Activated CD8-positive, alpha-beta memory T cell treated with anti-CD3 and anti-CD28 coated beads, Interleukin-2, amount 50 U/mL, for 1 hour (primary cell): ENCODE data around the gene ZNF655.

Experiments used
- DNase-seq: peaks from one replicate; pipeline ENCODE4 v3.0.0-alpha.2; 2020; ENCODE audit errors: extremely low read depth

The ZNF655 gene

GRCh38 chr7:99606531-99606930 is 48.1 kb downstream of the ZNF655 start:
- no peak for DNase-seq

GRCh38 chr7:99607548-99607947 is 49.1 kb downstream of the ZNF655 start:
- DNase-seq = no peak

DNA sequence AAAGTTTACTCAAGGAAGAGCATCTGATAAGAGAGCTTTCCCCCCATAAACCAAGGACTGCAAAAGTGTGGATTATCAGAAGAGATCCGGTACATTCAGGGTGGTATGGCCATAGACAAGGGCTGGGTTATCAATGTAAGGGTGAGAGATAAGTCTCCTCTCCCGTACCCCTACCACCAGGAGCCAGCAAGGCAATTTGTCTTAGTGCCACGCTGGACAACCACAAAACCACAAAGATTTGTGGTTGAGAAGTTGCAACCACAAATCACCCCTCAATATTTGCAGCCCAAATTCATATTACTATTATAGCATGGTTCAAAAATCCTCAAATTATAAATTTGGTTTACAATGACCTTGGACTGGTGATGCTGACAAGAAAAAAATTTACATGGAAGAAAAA is 56.1 kb downstream of the ZNF655 start:
- DNase-seq = no peak

DNA sequence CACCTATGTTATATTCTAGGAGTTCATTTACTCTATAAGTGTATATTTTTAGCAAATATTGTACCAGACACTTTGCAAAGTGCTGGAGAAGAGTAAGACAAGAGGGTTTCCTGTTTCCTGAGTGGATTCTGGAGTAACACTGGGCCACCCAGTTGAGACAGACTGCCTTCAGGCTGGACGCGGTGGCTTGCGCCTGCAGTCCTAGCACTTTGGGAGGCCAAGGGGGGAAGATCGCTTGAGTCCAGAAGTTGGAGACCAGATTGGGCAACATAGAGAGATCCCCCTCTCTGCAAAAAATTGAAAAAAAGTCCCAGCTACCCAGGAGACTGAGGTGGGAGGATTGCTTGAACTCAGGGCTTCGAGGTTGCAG is 57.5 kb downstream of the ZNF655 start:
- DNase-seq = no peak

DNA sequence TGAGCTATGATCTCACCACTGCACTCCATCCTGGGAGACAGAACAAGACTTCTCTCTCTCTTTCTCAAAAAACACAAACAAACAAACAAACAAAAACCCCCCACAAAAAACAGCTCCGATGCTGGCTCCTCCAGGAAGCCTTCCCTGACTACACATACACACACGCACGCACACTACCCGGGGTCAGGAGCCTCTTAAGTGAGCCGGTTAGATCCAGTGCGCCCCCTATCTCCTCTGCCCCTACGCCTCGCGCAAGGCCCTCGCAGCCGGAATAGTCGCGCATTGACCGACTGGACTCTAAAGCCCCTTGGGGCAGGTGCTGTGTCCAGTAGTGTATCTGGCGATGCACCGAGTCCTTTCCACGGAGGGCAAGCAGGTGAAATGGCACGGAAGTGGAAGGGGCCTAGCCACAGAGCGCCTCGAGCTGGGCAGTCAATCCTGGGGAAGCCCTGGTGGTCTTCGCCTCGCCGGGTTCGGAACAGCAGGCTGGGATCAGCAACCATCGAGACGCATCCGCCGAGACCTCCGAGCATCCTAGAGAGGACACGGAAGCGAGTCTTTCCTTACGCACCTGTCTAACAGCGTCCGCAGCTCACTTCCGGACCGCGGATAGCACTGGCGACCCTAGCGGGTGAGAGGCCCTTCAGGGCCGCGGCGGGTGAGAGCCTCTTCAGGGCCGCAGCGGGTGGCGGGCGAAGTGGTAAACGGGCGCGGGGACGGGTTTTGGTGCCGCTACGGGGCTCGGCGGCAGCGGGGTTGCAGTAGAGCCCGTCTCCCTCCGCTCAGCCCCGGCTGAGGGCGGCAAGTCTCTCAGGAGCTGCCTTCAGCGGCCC is 58.1 kb downstream of the ZNF655 start, which contains the start of gene ZSCAN25:
ZSCAN25 (plus strand) TSS at position 588 of the 833 bp plus-strand sequence. CDS start 2,661 bp downstream, outside the sequence.
- peak; percentile 59 for DNase-seq

DNA sequence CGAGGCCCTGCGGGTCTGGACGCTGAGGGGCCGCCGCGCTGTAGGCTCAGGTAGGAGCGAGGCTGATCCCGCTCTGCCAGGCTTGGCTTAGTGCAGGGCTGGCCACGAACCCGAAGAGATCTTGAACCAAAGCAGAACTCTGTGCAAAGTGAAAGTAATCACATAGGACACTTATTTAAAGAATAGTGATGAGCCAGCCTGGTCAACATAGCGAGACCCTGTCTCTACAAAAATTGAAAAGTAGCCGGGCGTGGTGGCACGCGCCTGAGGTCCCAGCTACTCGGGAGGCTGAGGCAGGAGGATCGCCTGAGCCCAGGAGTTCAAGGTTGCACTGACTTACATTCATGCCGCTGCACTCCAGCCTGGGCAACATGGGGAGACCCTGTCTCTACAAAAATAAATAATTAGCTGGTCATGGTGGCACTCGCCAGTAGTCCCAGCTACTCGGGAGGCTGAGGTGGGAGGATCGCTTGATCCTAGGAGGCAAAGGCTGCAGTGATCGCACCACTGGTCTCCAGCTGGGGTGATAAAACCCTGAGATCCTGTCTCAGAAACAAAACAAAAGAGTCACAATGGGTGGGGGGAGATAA is 58.8 kb downstream of the ZNF655 start:
- DNase-seq = no peak

DNA sequence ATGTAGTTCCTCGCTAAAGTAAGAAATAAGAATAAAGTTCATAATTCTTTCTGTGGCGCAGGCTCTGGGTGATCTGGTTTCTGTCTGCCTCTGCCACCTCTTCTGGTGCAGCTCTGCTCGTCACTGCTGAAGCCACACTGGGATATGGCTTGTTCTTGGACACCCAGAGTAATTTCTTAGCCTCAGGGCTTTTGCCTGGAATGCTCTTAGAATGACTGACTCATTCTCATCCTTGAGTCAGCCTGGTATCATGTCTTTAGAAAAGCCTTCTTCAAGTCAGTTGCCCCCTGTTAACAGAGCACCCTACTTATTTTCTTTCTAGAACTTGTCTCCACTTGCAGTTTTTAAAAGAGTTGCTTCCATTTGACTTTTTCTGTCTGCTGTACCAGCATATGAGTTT is 60.3 kb downstream of the ZNF655 start:
- no peak for DNase-seq

GRCh38 chr7:99619571-99620130 is 61.2 kb downstream of the ZNF655 start:
- no peak for DNase-seq

GRCh38 chr7:99621271-99621670 is 62.8 kb downstream of the ZNF655 start:
- DNase-seq = no peak

- no peak for DNase-seq
These were observed 64.2 kb downstream of the ZNF655 start for GRCh38 chr7:99622596-99622995.

DNA sequence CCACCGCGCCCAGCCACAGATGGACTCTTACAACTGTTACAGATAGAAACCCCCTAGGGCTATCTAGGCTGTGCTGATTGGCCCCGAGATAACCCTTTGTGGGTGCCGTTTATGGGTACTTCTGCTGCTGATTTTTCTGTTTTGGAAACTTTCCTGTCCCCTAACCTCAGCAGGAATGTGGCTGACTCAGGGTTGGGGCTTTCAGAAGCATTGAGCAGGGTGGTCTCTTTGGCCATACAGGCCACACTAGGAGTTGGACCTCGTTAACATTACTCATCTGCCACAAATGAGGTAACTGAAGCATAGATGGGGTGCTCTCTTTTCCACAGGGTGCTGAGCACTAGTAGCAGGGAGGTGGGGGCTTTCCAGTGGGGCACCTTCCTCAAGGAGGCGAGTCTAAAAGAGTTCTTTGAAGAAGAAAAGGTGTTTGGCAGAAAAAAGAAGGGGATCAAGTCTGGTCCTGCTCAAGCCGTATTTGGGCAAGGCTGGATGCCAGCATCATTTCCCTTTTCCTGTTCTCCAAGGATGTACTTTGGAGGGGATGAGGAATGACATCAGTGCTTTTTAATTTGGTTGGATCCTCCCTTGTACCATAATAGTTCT is 64.8 kb downstream of the ZNF655 start:
- no peak for DNase-seq

DNA sequence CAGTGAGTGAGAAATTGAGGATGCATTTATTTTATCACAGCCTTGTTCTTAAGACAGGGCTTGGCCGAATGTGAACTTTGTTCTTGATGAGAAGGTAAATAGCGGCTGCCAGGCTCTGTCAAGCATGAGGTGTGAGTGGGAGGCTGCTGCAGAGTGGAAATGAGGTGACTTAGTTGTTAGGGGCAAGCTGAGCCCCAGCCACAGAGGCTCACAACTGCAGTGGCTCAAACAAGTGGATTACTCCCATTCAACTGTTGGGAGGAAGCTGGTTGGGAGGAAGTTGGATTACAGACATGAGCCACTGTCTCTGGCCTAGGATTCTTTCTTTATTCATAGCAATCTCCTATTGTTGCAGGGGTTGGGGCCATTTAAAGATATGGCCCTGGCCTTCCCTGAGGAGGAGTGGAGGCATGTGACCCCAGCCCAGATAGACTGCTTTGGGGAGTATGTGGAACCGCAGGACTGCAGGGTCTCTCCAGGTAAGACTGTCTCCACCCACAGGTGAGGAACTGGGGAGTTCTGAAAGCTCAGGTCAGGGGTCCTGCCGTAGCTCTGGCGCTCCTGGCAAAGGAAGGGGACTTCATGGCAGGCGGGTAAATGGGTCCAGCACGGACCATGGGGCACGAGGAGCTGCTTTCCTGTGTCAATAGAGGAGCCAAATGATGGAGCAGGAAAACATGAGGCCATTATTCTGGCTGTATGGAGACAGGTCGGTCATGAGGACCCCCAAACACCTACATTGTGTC is 65.4 kb downstream of the ZNF655 start:
- DNase-seq = no peak

GRCh38 chr7:99624484-99624883 is 66.0 kb downstream of the ZNF655 start:
- peak; percentile 59 for DNase-seq

DNA sequence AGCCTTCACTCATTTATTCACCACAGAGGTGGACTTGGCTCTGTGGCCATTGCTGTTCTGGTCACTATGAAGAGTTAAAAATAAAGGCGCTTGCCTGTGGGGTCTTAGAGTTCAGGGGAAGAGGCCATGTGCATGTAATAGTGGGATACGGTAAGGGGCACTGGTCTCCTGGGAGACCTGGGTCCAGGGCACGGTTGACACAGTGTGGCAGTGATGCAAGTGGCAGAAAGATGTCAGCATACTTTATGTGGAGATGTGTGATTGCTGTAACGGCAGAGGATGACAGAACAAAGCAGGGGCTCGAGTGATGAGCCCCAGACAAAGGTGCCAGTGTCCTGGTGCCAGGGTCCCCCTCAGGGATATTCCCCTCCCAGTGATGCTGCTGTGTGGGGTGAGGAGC is 66.9 kb downstream of the ZNF655 start:
- no peak for DNase-seq

GRCh38 chr7:99625961-99626360 is 67.5 kb downstream of the ZNF655 start:
- no peak for DNase-seq
